HEK293 (cell line): ENCODE data around the gene NOG.

Experiments used
- CTCF ChIA-PET: fragments of 350-600 bp; formaldehyde crosslinking; extraction: SDS; loops from one replicate; lab custom pipeline; 2021; ENCODE audit warnings: antibody characterized with exemption; lab: Yijun Ruan, JAX
- POLR2A ChIA-PET: fragments of 300-600 bp; formaldehyde crosslinking; extraction: SDS; loops from one replicate; lab custom pipeline; 2020; ENCODE audit warnings: antibody characterized with exemption, inconsistent platforms; lab: Yijun Ruan, JAX
- H3K27ac ChIP-seq: fragments of 200-500 bp; sonication (Bioruptor generic); 2 replicates; pipeline ENCODE4 v1.5.1; 2014; ENCODE audit warnings: low read depth, low read length, control low read depth, inconsistent platforms; ENCODE audit errors: extremely low read depth
- H3K36me3 ChIP-seq, 2 experiments: fragments of 200-500 bp in 1 of 2; sonication (Bioruptor generic) in 1 of 2; 1 replicate in 1 of 2; 2 replicates in 1 of 2; pipeline ENCODE4 v1.5.1; 2014 to 2017; ENCODE audit warnings: inconsistent platforms in 2 of 2, low read length in 2 of 2; ENCODE audit not compliant: control insufficient read depth in 2 of 2, insufficient read depth in 1 of 2
- H3K4me1 ChIP-seq: fragments of 200-500 bp; sonication (Bioruptor generic); 2 replicates; pipeline ENCODE4 v1.5.1; 2014; ENCODE audit warnings: mild to moderate bottlenecking, low read length, inconsistent platforms; ENCODE audit not compliant: control insufficient read depth, insufficient read depth
- H3K4me3 ChIP-seq: 2 replicates; pipeline ENCODE4 v1.5.1; 2011; ENCODE audit warnings: low read depth, mild to moderate bottlenecking, control low read depth, low read length, moderate library complexity
- H3K9me3 ChIP-seq: fragments of 200-500 bp; sonication (Bioruptor generic); 2 replicates; pipeline ENCODE4 v1.5.1; 2014; ENCODE audit warnings: low read depth, low read length, inconsistent platforms; ENCODE audit not compliant: control insufficient read depth, insufficient read depth
- GLI4 ChIP-seq: fragments of 450-650 bp; formaldehyde crosslinking; IDR thresholded peaks from 2 replicates; pipeline ENCODE4 v1.5.1; 2016; ENCODE audit warnings: missing biosample characterization, missing genetic modification characterization
- REPIN1 ChIP-seq: fragments of 450-650 bp; formaldehyde crosslinking; IDR thresholded peaks from 2 replicates; pipeline ENCODE4 v1.5.1; 2017; ENCODE audit warnings: missing biosample characterization, missing genetic modification characterization, low read depth
- SALL2 ChIP-seq: fragments of 450-650 bp; formaldehyde crosslinking; IDR thresholded peaks from 2 replicates; pipeline ENCODE4 v1.5.0; 2017; ENCODE audit warnings: missing biosample characterization, mild to moderate bottlenecking, missing genetic modification characterization, borderline replicate concordance
- WT1 ChIP-seq: fragments of 450-650 bp; formaldehyde crosslinking; IDR thresholded peaks from 2 replicates; pipeline ENCODE4 v1.5.1; 2016; ENCODE audit warnings: missing biosample characterization, missing genetic modification characterization
- YY2 ChIP-seq: fragments of 450-650 bp; formaldehyde crosslinking; IDR thresholded peaks from 2 replicates; pipeline ENCODE4 v1.5.1; 2016; ENCODE audit warnings: missing biosample characterization, missing genetic modification characterization
- ZBTB17 ChIP-seq: fragments of 450-650 bp; formaldehyde crosslinking; IDR thresholded peaks from 2 replicates; pipeline ENCODE4 v1.5.1; 2016; ENCODE audit warnings: missing biosample characterization, missing genetic modification characterization
- ZNF112 ChIP-seq: fragments of 450-650 bp; formaldehyde crosslinking; IDR thresholded peaks from 2 replicates; pipeline ENCODE4 v1.5.0; 2017; ENCODE audit warnings: missing biosample characterization, missing genetic modification characterization
- ZNF16 ChIP-seq: fragments of 450-650 bp; formaldehyde crosslinking; IDR thresholded peaks from 2 replicates; pipeline ENCODE4 v1.5.1; 2016; ENCODE audit warnings: low read depth, missing biosample characterization, missing genetic modification characterization
- ZNF248 ChIP-seq: fragments of 450-650 bp; formaldehyde crosslinking; IDR thresholded peaks from 2 replicates; pipeline ENCODE4 v1.5.1; 2017; ENCODE audit warnings: missing biosample characterization, missing genetic modification characterization
- ZNF391 ChIP-seq: fragments of 450-650 bp; formaldehyde crosslinking; IDR thresholded peaks from 2 replicates; pipeline ENCODE4 v1.5.1; 2016; ENCODE audit warnings: low read depth, missing biosample characterization, missing genetic modification characterization, borderline replicate concordance
- ZNF544 ChIP-seq: fragments of 450-650 bp; formaldehyde crosslinking; IDR thresholded peaks from 2 replicates; pipeline ENCODE4 v1.5.0; 2017; ENCODE audit warnings: missing biosample characterization, missing genetic modification characterization
- ZNF549 ChIP-seq: fragments of 450-650 bp; IDR thresholded peaks from 2 replicates; pipeline ENCODE4 v1.5.1; 2018; ENCODE audit warnings: missing biosample characterization, missing genetic modification characterization, mild to moderate bottlenecking, inconsistent platforms, moderate library complexity
- ZNF558 ChIP-seq: fragments of 450-650 bp; formaldehyde crosslinking; IDR thresholded peaks from 2 replicates; pipeline ENCODE4 v1.5.1; 2016; ENCODE audit warnings: missing biosample characterization, missing genetic modification characterization
- ZNF560 ChIP-seq: fragments of 450-650 bp; formaldehyde crosslinking; IDR thresholded peaks from 2 replicates; pipeline ENCODE4 v1.5.1; 2017; ENCODE audit warnings: missing biosample characterization, missing genetic modification characterization, borderline replicate concordance
- ZNF626 ChIP-seq: fragments of 450-650 bp; sonication (Bioruptor Pico); formaldehyde crosslinking; IDR thresholded peaks from 2 replicates; pipeline ENCODE4 v1.5.1; 2018; ENCODE audit warnings: missing biosample characterization, missing genetic modification characterization, inconsistent platforms
- ZNF664 ChIP-seq: fragments of 450-650 bp; formaldehyde crosslinking; IDR thresholded peaks from 2 replicates; pipeline ENCODE4 v1.5.1; 2016; ENCODE audit warnings: missing biosample characterization, missing genetic modification characterization
- TF ChIP-seq, protein P1 (sequence below): fragments of 450-650 bp; formaldehyde crosslinking; IDR thresholded peaks from 2 replicates; pipeline ENCODE4 v1.5.1; 2016; ENCODE audit warnings: missing biosample characterization, missing genetic modification characterization
- TF ChIP-seq, protein P2 (sequence below): fragments of 450-650 bp; formaldehyde crosslinking; conservative IDR thresholded peaks from 2 replicates; pipeline ENCODE4 v1.5.1; 2016; ENCODE audit warnings: low read depth, missing biosample characterization, missing genetic modification characterization
- TF ChIP-seq, protein P3 (sequence below): fragments of 450-650 bp; formaldehyde crosslinking; IDR thresholded peaks from 2 replicates; pipeline ENCODE4 v1.5.1; 2016; ENCODE audit warnings: missing biosample characterization, missing genetic modification characterization
- TF ChIP-seq, protein P4 (sequence below): fragments of 450-650 bp; formaldehyde crosslinking; IDR thresholded peaks from 2 replicates; pipeline ENCODE4 v1.5.1; 2016; ENCODE audit warnings: missing biosample characterization, missing genetic modification characterization, low read depth

NOG gene

DNA sequence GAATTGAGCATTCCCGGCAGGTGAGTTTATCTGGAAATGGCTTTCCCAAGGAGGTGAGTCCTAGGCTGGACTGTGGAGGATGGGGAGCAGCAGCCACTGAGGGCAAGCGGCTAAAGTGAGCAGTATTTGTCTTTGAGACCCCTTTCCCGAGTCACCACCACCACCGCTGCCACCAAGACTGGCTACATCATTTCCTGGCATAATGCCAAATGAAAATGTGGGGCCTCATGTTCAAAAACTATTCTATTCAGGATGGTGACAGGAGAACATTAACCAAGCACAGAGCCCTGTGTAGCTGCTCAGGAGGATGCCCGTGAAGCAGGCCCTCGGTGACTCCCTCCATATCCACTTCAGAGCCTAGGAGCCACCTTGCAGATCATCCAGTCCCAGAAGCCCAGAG, 46.0 kb downstream of the NOG start:
- H3K4me3 ChIP-seq: no peak overlapping the region

DNA sequence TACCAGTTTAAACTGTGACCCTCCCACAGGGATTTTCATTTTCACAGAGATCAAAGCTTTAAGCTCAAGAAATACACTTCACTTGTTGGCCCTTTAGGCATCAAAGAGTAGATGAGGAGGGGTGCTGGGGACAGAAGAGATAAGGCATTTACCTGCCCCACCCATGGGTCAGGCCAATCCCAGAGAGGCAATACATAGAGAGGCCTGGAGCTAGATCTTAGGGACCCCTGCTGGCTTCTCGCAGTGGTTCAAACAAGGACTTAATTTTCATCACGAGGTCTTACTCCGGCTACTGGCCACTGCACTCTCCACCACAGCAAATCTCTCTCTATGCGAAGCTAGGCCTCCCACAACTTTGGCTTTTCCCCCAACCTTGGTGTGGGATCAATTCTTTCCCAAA, 46.6 kb downstream of the NOG start:
- H3K4me1 ChIP-seq: no peaks in the 10 kb centered on the region; the same call in 1 of the 2 replicates
- H3K4me3 ChIP-seq: no peak overlapping the region
- no peak overlapping the region for H3K27ac ChIP-seq
- POLR2A ChIA-PET: no interaction called here
- TF ChIP-seq, protein P1, sequence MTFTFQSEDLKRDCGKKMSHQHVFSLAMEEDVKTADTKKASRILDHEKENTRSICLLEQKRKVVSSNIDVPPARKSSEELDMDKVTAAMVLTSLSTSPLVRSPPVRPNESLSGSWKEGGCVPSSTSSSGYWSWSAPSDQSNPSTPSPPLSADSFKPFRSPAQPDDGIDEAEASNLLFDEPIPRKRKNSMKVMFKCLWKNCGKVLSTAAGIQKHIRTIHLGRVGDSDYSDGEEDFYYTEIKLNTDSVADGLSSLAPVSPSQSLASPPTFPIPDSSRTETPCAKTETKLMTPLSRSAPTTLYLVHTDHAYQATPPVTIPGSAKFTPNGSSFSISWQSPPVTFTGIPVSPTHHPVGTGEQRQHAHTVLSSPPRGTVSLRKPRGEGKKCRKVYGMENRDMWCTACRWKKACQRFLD (tag by site-specific recombination): no peak
- TF ChIP-seq WT1: no peak
- no peak for TF ChIP-seq ZNF549
- no peak for TF ChIP-seq GLI4
- no peak for TF ChIP-seq ZNF544 (tag by site-specific recombination)
- TF ChIP-seq ZNF560: no peak
- TF ChIP-seq ZNF626 (tag by site-specific recombination): no peak
- TF ChIP-seq ZNF558: no peak
- TF ChIP-seq ZBTB17 (tag by site-specific recombination): no peak
- no peak for TF ChIP-seq ZNF664 (tag by site-specific recombination)
- TF ChIP-seq YY2 (tag by site-specific recombination): no peak
- no peak for TF ChIP-seq ZNF248 (tag by site-specific recombination)
- no peak for TF ChIP-seq ZNF112 (tag by site-specific recombination)
- TF ChIP-seq SALL2: no peak
- no peak for TF ChIP-seq ZNF391 (tag by site-specific recombination)
- TF ChIP-seq ZNF16 (tag by site-specific recombination): no peak
- TF ChIP-seq, protein P2, sequence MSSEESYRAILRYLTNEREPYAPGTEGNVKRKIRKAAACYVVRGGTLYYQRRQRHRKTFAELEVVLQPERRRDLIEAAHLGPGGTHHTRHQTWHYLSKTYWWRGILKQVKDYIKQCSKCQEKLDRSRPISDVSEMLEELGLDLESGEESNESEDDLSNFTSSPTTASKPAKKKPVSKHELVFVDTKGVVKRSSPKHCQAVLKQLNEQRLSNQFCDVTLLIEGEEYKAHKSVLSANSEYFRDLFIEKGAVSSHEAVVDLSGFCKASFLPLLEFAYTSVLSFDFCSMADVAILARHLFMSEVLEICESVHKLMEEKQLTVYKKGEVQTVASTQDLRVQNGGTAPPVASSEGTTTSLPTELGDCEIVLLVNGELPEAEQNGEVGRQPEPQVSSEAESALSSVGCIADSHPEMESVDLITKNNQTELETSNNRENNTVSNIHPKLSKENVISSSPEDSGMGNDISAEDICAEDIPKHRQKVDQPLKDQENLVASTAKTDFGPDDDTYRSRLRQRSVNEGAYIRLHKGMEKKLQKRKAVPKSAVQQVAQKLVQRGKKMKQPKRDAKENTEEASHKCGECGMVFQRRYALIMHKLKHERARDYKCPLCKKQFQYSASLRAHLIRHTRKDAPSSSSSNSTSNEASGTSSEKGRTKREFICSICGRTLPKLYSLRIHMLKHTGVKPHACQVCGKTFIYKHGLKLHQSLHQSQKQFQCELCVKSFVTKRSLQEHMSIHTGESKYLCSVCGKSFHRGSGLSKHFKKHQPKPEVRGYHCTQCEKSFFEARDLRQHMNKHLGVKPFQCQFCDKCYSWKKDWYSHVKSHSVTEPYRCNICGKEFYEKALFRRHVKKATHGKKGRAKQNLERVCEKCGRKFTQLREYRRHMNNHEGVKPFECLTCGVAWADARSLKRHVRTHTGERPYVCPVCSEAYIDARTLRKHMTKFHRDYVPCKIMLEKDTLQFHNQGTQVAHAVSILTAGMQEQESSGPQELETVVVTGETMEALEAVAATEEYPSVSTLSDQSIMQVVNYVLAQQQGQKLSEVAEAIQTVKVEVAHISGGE (tag by site-specific recombination): no peak
- TF ChIP-seq, protein P3, sequence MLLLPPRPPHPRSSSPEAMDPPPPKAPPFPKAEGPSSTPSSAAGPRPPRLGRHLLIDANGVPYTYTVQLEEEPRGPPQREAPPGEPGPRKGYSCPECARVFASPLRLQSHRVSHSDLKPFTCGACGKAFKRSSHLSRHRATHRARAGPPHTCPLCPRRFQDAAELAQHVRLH (tag by site-specific recombination): no peak
- CTCF ChIA-PET: interaction anchor here (0.7 to 3.5 kb wide), 3 partner anchors 11 to 38 kb away, joined by 3 to 15 read pairs (median 4); no protein-coding TSS in a partner anchor
- no peaks in the 10 kb centered on the region for H3K9me3 ChIP-seq
- H3K36me3 ChIP-seq: no peaks in the 10 kb centered on the region

More for the DNA sequence above, 46.0 kb downstream of the NOG start:
- ChIA-PET POLR2A (no interaction called here), CTCF (interaction anchor here (0.6 to 3.5 kb wide), 3 partner anchors 10 to 972 kb away, joined by 3 to 15 read pairs (median 4); no protein-coding TSS in a partner anchor)
- no peak for TF ChIP-seq REPIN1 (tag by site-specific recombination)
- TF ChIP-seq, protein P4, sequence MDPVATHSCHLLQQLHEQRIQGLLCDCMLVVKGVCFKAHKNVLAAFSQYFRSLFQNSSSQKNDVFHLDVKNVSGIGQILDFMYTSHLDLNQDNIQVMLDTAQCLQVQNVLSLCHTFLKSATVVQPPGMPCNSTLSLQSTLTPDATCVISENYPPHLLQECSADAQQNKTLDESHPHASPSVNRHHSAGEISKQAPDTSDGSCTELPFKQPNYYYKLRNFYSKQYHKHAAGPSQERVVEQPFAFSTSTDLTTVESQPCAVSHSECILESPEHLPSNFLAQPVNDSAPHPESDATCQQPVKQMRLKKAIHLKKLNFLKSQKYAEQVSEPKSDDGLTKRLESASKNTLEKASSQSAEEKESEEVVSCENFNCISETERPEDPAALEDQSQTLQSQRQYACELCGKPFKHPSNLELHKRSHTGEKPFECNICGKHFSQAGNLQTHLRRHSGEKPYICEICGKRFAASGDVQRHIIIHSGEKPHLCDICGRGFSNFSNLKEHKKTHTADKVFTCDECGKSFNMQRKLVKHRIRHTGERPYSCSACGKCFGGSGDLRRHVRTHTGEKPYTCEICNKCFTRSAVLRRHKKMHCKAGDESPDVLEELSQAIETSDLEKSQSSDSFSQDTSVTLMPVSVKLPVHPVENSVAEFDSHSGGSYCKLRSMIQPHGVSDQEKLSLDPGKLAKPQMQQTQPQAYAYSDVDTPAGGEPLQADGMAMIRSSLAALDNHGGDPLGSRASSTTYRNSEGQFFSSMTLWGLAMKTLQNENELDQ (tag by site-specific recombination): no peak
- no peak overlapping the region for H3K27ac ChIP-seq
- H3K4me1 ChIP-seq: no peaks in the 10 kb centered on the region; the same call in 1 of the 2 replicates
- no peaks in the 10 kb centered on the region for H3K9me3 ChIP-seq
- no peaks in the 10 kb centered on the region for H3K36me3 ChIP-seq
